SK-N-SH (cell line): Measurements from ENCODE around the gene BMAL1.

ENCODE experiments used
- CHD2 ChIP-seq: fragments of 150-350 bp; IDR thresholded peaks from 2 replicates; pipeline ENCODE4 v1.6.1; 2018; ENCODE audit warnings: low read length; ENCODE audit not compliant: partially characterized antibody
- EP300 ChIP-seq, 2 experiments: IDR thresholded peaks; 2 replicates each; pipeline versions ENCODE4 v1.4.0 to v1.6.1; 2012; ENCODE audit warnings: borderline replicate concordance in 1 of 2, low read depth in 1 of 2, low read length in 1 of 2
- EZH2phosphoT487 ChIP-seq: fragments of 200-600 bp; sonication (generic); IDR thresholded peaks from 2 replicates; pipeline ENCODE4 v1.6.1; 2017; ENCODE audit warnings: low read depth, mixed run types, mild to moderate bottlenecking, antibody characterized with exemption, moderate library complexity, borderline replicate concordance
- FOXM1 ChIP-seq: IDR thresholded peaks from 2 replicates; pipeline ENCODE4 v1.4.0; 2012; ENCODE audit warnings: low read depth, mild to moderate bottlenecking
- GABPA ChIP-seq: IDR thresholded peaks from 2 replicates; pipeline ENCODE4 v1.4.0; 2012; ENCODE audit warnings: low read depth, mild to moderate bottlenecking
- NFIC ChIP-seq: IDR thresholded peaks from 2 replicates; pipeline ENCODE4 v1.4.0; 2012; ENCODE audit warnings: borderline replicate concordance
- NRF1 ChIP-seq: IDR thresholded peaks from 2 replicates; pipeline ENCODE4 v1.6.1; 2012; ENCODE audit warnings: low read depth, mild to moderate bottlenecking, low read length
- RAD21 ChIP-seq: IDR thresholded peaks from 2 replicates; pipeline ENCODE4 v1.6.1; 2012; ENCODE audit warnings: mild to moderate bottlenecking, low read length
- RCOR1 ChIP-seq: fragments of 150-350 bp; IDR thresholded peaks from 2 replicates; pipeline ENCODE4 v1.6.1; 2017; ENCODE audit warnings: antibody characterized with exemption, low read length
- RFX5 ChIP-seq: IDR thresholded peaks from 2 replicates; pipeline ENCODE4 v1.6.1; 2012; ENCODE audit warnings: mild to moderate bottlenecking, improper control_type of control experiment, low read length
- TCF12 ChIP-seq: IDR thresholded peaks from 2 replicates; pipeline ENCODE4 v1.4.0; 2012
- TF ChIP-seq, protein P1 (sequence below): fragments of 150-350 bp; IDR thresholded peaks from 2 replicates; pipeline ENCODE4 v1.6.1; 2017; ENCODE audit warnings: antibody characterized with exemption, low read length, low read depth, borderline replicate concordance
- TF ChIP-seq, protein P2 (sequence below): fragments of 200-600 bp; sonication (generic); IDR thresholded peaks from 2 replicates; pipeline ENCODE4 v1.6.1; 2017; ENCODE audit warnings: antibody characterized with exemption, mild to moderate bottlenecking, moderate library complexity
- TF ChIP-seq, protein P3 (sequence below): IDR thresholded peaks from 2 replicates; pipeline ENCODE4; 2012

DNA sequence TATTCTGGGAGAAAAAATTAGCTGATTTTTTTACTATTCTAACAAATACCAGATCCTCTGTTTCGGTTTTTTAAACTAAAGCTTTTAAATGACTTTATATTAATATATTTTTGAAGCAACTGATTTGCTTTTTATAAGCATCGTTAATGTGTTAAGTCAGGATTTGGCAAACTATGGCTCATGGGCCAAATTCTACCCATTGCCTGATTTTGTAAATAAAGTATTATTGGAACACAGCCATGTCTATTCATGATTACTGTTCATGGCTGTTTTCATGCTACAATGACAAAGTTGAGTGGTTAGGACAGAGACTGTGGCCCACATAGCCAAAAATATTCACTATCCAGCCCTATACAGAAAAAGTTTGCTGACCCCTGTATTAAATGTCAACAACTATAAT lies 155.8 kb downstream of the BMAL1 start:
- TF ChIP-seq, protein P1, sequence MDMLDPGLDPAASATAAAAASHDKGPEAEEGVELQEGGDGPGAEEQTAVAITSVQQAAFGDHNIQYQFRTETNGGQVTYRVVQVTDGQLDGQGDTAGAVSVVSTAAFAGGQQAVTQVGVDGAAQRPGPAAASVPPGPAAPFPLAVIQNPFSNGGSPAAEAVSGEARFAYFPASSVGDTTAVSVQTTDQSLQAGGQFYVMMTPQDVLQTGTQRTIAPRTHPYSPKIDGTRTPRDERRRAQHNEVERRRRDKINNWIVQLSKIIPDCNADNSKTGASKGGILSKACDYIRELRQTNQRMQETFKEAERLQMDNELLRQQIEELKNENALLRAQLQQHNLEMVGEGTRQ, result no peak
- TF ChIP-seq, protein P2, sequence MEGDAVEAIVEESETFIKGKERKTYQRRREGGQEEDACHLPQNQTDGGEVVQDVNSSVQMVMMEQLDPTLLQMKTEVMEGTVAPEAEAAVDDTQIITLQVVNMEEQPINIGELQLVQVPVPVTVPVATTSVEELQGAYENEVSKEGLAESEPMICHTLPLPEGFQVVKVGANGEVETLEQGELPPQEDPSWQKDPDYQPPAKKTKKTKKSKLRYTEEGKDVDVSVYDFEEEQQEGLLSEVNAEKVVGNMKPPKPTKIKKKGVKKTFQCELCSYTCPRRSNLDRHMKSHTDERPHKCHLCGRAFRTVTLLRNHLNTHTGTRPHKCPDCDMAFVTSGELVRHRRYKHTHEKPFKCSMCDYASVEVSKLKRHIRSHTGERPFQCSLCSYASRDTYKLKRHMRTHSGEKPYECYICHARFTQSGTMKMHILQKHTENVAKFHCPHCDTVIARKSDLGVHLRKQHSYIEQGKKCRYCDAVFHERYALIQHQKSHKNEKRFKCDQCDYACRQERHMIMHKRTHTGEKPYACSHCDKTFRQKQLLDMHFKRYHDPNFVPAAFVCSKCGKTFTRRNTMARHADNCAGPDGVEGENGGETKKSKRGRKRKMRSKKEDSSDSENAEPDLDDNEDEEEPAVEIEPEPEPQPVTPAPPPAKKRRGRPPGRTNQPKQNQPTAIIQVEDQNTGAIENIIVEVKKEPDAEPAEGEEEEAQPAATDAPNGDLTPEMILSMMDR, result no peak
- TF ChIP-seq EZH2phosphoT487 (no peak), NRF1 (no peak), RAD21 (no peak), GABPA (no peak), EP300 (IDR thresholded peaks at IDR 0.05; ENCODE audit: borderline replicate concordance in 1 of 2, low read depth in 1 of 2, low read length in 1 of 2) (no peak), RFX5 (no peak), RCOR1 (no peak), TCF12 (no peak), FOXM1 (no peak), CHD2 (no peak), NFIC (no peak)
- TF ChIP-seq, protein P3, sequence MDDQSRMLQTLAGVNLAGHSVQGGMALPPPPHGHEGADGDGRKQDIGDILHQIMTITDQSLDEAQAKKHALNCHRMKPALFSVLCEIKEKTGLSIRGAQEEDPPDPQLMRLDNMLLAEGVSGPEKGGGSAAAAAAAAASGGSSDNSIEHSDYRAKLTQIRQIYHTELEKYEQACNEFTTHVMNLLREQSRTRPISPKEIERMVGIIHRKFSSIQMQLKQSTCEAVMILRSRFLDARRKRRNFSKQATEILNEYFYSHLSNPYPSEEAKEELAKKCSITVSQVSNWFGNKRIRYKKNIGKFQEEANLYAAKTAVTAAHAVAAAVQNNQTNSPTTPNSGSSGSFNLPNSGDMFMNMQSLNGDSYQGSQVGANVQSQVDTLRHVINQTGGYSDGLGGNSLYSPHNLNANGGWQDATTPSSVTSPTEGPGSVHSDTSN, result no peak
